ENCODE results near the gene ABCC4. TPM values are rescaled to one million over a fixed set of nuclear protein-coding genes. Genes with fewer than 3 reads are reported as not detected.
A peak's percentile ranks its signal among the peaks of the same experiment; 100 is the strongest.

ABCC4 gene
- 10.0 and 12.5 TPM in 2 replicates for total RNA-seq (2022)
- Bru-seq, nascent RNA = percentile 60 among the genes with signal in this experiment
- BruChase-seq, experiment 1, labeled RNA remaining after a 6-hour chase = percentile 52 among the genes with signal in this experiment
- percentile 49 among the genes with signal in this experiment for BruChase-seq, experiment 2, labeled RNA remaining after a 2-hour chase
- long read RNA-seq, full-length matches to known transcripts = 6 of 11 reads
- long read RNA-seq, partial matches to known transcripts = 1 of 11 reads
- long read RNA-seq, other reads (novel, unspliced or antisense) = 4 of 11 reads

- H3K4me1 Mint-ChIP-seq (ENCODE audit: low read depth, unreplicated experiment) = no peaks in the 10 kb centered on the region
- H3K9me3 Mint-ChIP-seq (ENCODE audit: low read depth, unreplicated experiment) = no peaks in the 10 kb centered on the region
- H3K36me3 Mint-ChIP-seq (ENCODE audit: insufficient read depth, unreplicated experiment) = peaks cover 7% of the 10 kb centered on the region
- no peak within 1 kb of the TSS for H3K27ac Mint-ChIP-seq (ENCODE audit: unreplicated experiment)
- BruUV-seq (replicated peaks) = no TSS peak
- H3K4me3 Mint-ChIP-seq (ENCODE audit: low read depth, unreplicated experiment) = peak within 1 kb of the TSS; percentile 83
- intact Hi-C loops (cut with micrococcal nuclease; ENCODE audit: unreplicated experiment) = no loop called here
- CTCF ChIA-PET = interaction anchor here (1.0 kb wide), 1 partner anchor 13 kb away, joined by 3 read pairs; no protein-coding TSS in a partner anchor
- no peak for TF ChIP-seq CTCF (IDR thresholded peaks at IDR 0.05; ENCODE audit: unreplicated experiment)
- DNase-seq = peak; percentile 58
- no peaks in the 10 kb centered on the region for H3K27me3 Mint-ChIP-seq (ENCODE audit: unreplicated experiment)
Observed at GRCh38 chr13:95301183-95301967, at the start of gene ABCC4. ABCC4 (minus strand) TSS chr13:95301451; CDS start chr13:95301314, 137 bp downstream.

GRCh38 chr13:95349267-95349666 lies 48.0 kb upstream of the ABCC4 start:
- no TSS peak for BruUV-seq (replicated peaks)
- intact Hi-C loops (cut with micrococcal nuclease; ENCODE audit: unreplicated experiment) = no loop called here
- no peak for TF ChIP-seq CTCF (IDR thresholded peaks at IDR 0.05; ENCODE audit: unreplicated experiment)
- CTCF ChIA-PET = no interaction called here
- Mint-ChIP-seq H3K9me3 (ENCODE audit: low read depth, unreplicated experiment) (no peaks in the 10 kb centered on the region), H3K4me3 (ENCODE audit: low read depth, unreplicated experiment) (no peak overlapping the region), H3K4me1 (ENCODE audit: low read depth, unreplicated experiment) (no peaks in the 10 kb centered on the region), H3K27ac (ENCODE audit: unreplicated experiment) (no peak overlapping the region), H3K27me3 (ENCODE audit: unreplicated experiment) (no peaks in the 10 kb centered on the region), H3K36me3 (ENCODE audit: insufficient read depth, unreplicated experiment) (no peaks in the 10 kb centered on the region)
- DNase-seq = no peak

GRCh38 chr13:95343944-95344343 lies 42.7 kb upstream of the ABCC4 start:
- BruUV-seq (replicated peaks) = no TSS peak
- DNase-seq = no peak
- H3K27ac Mint-ChIP-seq (ENCODE audit: unreplicated experiment) = no peak overlapping the region
- H3K36me3 Mint-ChIP-seq (ENCODE audit: insufficient read depth, unreplicated experiment) = no peaks in the 10 kb centered on the region
- CTCF ChIA-PET = no interaction called here
- intact Hi-C loops (cut with micrococcal nuclease; ENCODE audit: unreplicated experiment) = no loop called here
- no peak for TF ChIP-seq CTCF (IDR thresholded peaks at IDR 0.05; ENCODE audit: unreplicated experiment)
- H3K4me1 Mint-ChIP-seq (ENCODE audit: low read depth, unreplicated experiment) = no peaks in the 10 kb centered on the region
- H3K27me3 Mint-ChIP-seq (ENCODE audit: unreplicated experiment) = no peaks in the 10 kb centered on the region
- no peaks in the 10 kb centered on the region for H3K9me3 Mint-ChIP-seq (ENCODE audit: low read depth, unreplicated experiment)
- H3K4me3 Mint-ChIP-seq (ENCODE audit: low read depth, unreplicated experiment) = no peak overlapping the region

- CTCF ChIA-PET = no interaction called here
- DNase-seq = no peak
- no peak overlapping the region for H3K27ac Mint-ChIP-seq (ENCODE audit: unreplicated experiment)
- H3K9me3 Mint-ChIP-seq (ENCODE audit: low read depth, unreplicated experiment) = no peaks in the 10 kb centered on the region
- no peaks in the 10 kb centered on the region for H3K4me1 Mint-ChIP-seq (ENCODE audit: low read depth, unreplicated experiment)
- intact Hi-C loops (cut with micrococcal nuclease; ENCODE audit: unreplicated experiment) = no loop called here
- H3K4me3 Mint-ChIP-seq (ENCODE audit: low read depth, unreplicated experiment) = no peak overlapping the region
- no peaks in the 10 kb centered on the region for H3K27me3 Mint-ChIP-seq (ENCODE audit: unreplicated experiment)
- no peak for TF ChIP-seq CTCF (IDR thresholded peaks at IDR 0.05; ENCODE audit: unreplicated experiment)
- no TSS peak for BruUV-seq (replicated peaks)
- H3K36me3 Mint-ChIP-seq (ENCODE audit: insufficient read depth, unreplicated experiment) = no peaks in the 10 kb centered on the region
Observed at GRCh38 chr13:95341441-95341840, 40.2 kb upstream of the ABCC4 start.
